Activated T-cell treated with anti-CD3 and anti-CD28 coated beads, Interleukin-2, amount 50 U/mL, for 24 hours (primary cell): Measurements from ENCODE around the gene MRC2.

Source experiments
- DNase-seq: peaks from one replicate; pipeline ENCODE4 v3.0.0-alpha.2; 2020
- H3K27ac Mint-ChIP-seq: 2 replicates; pipeline ENCODE4 v1.8.0; 2020; ENCODE audit warnings: mild to moderate bottlenecking, mixed read lengths
- H3K27me3 Mint-ChIP-seq: 2 replicates; pipeline ENCODE4 v1.8.0; 2020; ENCODE audit warnings: mixed read lengths
- H3K36me3 Mint-ChIP-seq: 2 replicates; pipeline ENCODE4 v1.8.0; 2020; ENCODE audit warnings: low read depth, mixed read lengths
- H3K4me1 Mint-ChIP-seq: 2 replicates; pipeline ENCODE4 v1.8.0; 2020; ENCODE audit warnings: low read depth, mixed read lengths
- H3K4me3 Mint-ChIP-seq: 2 replicates; pipeline ENCODE4 v1.8.0; 2020; ENCODE audit warnings: mild to moderate bottlenecking, moderate library complexity, mixed read lengths
- H3K9me3 Mint-ChIP-seq: 2 replicates; pipeline ENCODE4 v1.8.0; 2020; ENCODE audit warnings: mixed read lengths

Gene MRC2

GRCh38 chr17:62641951-62642350, 14.5 kb downstream of the MRC2 start:
- no peaks in the 10 kb centered on the region for H3K36me3 Mint-ChIP-seq
- H3K4me3 Mint-ChIP-seq, result no peak overlapping the region
- H3K4me1 Mint-ChIP-seq, result peaks cover 8% of the 10 kb centered on the region
- no peak overlapping the region for H3K27ac Mint-ChIP-seq
- DNase-seq, result no peak
- H3K27me3 Mint-ChIP-seq, result peaks cover 33% of the 10 kb centered on the region
- no peaks in the 10 kb centered on the region for H3K9me3 Mint-ChIP-seq

DNA sequence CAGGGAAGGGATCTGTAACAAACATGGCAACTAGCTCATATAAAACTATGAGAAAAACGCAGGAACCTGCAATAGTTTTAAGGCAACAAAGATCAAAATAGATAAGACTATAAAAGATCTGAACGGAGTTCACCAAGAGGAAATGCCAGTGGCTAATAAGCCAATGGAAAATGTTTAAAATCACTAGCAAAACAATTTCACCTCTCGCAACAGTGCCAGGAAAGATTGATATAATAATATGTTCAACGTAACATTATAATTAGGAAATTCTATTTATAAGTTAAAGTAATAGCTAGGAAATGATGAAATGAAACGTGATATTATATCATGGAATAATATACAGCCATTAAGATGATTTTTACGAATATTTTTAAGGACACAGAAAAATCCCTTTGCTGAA, 16.0 kb downstream of the MRC2 start:
- peaks cover 39% of the 10 kb centered on the region for H3K27me3 Mint-ChIP-seq
- no peak overlapping the region for H3K27ac Mint-ChIP-seq
- H3K36me3 Mint-ChIP-seq, result no peaks in the 10 kb centered on the region
- no peak overlapping the region for H3K4me3 Mint-ChIP-seq
- H3K4me1 Mint-ChIP-seq, result peaks cover 8% of the 10 kb centered on the region
- no peak for DNase-seq
- H3K9me3 Mint-ChIP-seq, result no peaks in the 10 kb centered on the region

- H3K4me3 Mint-ChIP-seq, result no peak overlapping the region
- no peak for DNase-seq
- H3K36me3 Mint-ChIP-seq, result no peaks in the 10 kb centered on the region
- peaks cover 8% of the 10 kb centered on the region for H3K4me1 Mint-ChIP-seq
- H3K9me3 Mint-ChIP-seq, result no peaks in the 10 kb centered on the region
- H3K27ac Mint-ChIP-seq, result no peak overlapping the region
- peaks cover 50% of the 10 kb centered on the region for H3K27me3 Mint-ChIP-seq
These were observed 17.2 kb downstream of the MRC2 start for GRCh38 chr17:62644487-62645173.

- Mint-ChIP-seq H3K27me3 (peaks cover 57% of the 10 kb centered on the region), H3K9me3 (no peaks in the 10 kb centered on the region), H3K4me3 (no peak overlapping the region), H3K27ac (no peak overlapping the region), H3K4me1 (peaks cover 17% of the 10 kb centered on the region), H3K36me3 (no peaks in the 10 kb centered on the region)
- no peak for DNase-seq
These were observed 20.9 kb downstream of the MRC2 start for GRCh38 chr17:62648251-62648955.

DNA sequence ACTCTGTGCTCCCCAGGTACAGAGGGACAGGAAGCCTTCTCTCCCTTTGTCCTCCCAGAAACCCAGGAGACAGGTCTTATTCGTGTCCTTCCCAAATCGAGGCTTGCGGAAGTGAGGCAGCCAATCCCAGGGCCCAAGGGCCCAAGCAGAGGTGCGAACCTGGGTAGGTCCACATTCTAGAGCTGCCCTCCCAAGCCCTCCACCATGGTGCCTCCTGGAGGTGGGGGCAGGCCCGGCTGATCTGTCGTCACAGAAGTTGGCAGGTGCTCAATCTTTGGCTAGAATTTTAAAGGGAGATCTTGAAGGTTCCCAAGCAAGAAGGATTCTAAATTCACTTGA, 21.5 kb downstream of the MRC2 start:
- H3K9me3 Mint-ChIP-seq, result no peaks in the 10 kb centered on the region
- peaks cover 21% of the 10 kb centered on the region for H3K4me1 Mint-ChIP-seq
- no peak for DNase-seq
- peaks cover 57% of the 10 kb centered on the region for H3K27me3 Mint-ChIP-seq
- H3K36me3 Mint-ChIP-seq, result no peaks in the 10 kb centered on the region
- H3K4me3 Mint-ChIP-seq, result no peak overlapping the region
- no peak overlapping the region for H3K27ac Mint-ChIP-seq

DNA sequence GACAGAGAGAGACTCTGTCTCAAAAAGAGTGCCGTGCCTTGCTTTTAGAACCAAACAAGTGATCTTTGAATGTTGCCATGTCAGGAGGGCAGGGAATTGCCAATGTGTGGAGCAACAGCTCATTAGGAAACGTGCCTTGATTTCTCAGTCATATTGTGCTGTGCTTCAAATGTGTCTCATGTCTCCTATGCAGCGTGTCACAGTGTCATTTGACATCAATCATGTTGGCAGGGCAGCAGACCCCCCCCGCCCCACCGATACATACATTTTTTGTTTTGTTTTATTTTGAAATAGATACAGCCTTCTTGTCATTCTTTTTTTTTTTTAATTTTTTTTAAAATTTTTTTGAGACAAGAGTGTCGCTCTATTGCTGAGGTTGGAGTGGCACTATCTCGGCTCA, 22.1 kb downstream of the MRC2 start:
- H3K27me3 Mint-ChIP-seq, result peaks cover 59% of the 10 kb centered on the region
- peaks cover 26% of the 10 kb centered on the region for H3K4me1 Mint-ChIP-seq
- H3K36me3 Mint-ChIP-seq, result no peaks in the 10 kb centered on the region
- no peaks in the 10 kb centered on the region for H3K9me3 Mint-ChIP-seq
- DNase-seq, result no peak
- H3K27ac Mint-ChIP-seq, result no peak overlapping the region
- no peak overlapping the region for H3K4me3 Mint-ChIP-seq

DNA sequence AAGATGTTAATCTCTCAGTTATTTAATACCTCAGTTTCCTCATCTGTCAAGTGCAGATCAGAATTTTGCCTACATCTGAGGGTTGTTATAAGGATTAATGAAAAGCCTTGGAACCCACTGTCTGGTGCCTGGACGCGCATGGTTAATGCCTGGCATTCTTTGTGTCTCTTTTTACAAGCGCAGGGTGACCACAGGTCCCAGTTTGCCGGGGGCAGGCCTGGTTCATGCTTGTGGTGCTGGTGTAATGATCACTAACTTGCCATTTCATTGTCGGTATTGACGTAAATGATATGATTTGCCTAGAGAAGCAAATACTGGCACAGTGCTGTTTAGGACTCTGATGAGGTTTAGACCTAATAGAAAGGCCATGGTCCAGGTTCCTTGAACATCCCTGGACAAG, 23.1 kb downstream of the MRC2 start:
- no peak for DNase-seq
- Mint-ChIP-seq H3K9me3 (no peaks in the 10 kb centered on the region), H3K27ac (no peak overlapping the region), H3K36me3 (no peaks in the 10 kb centered on the region), H3K27me3 (peaks cover 60% of the 10 kb centered on the region), H3K4me1 (peaks cover 26% of the 10 kb centered on the region), H3K4me3 (no peak overlapping the region)

DNA sequence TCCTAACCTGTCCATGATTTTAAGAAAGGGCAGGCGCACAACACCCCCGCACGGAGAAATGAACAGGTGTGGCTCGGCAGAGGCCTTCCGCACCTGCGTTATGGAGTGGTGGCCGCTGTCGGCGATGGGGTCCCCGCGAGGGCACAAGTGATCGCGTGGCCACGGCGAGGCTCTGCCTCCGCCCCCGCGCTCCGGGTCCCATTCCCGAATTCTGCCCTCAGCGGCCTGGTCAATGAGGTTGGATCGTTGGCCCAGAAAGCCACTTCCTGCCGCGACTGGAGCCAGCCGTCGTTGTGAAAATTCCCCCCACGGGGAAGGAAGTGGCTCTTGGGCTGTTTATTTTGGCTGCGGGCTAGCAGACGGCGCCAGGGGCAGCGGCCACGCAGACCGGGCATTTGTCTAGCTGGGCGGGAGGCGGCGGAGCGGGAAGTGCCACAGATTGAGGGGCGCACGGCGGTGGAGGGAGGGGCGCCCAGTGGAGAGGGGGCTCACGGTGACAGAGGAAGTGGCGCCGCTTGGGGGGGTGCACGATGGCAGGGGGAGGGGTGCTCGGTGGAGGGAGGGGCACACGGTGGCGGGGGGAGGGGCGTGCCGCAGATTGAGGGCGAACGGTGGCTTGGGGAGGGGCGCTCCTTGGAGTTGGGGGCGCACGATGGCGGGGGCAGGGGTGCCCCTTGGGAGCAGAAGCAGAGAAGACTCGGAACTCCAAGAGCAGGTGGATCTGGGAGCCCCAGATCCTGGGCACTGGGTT, 25.0 kb downstream of the MRC2 start:
- Mint-ChIP-seq H3K36me3 (no peaks in the 10 kb centered on the region), H3K27ac (peak overlapping the region; percentile 84), H3K27me3 (peaks cover 68% of the 10 kb centered on the region), H3K9me3 (no peaks in the 10 kb centered on the region), H3K4me1 (peaks cover 26% of the 10 kb centered on the region), H3K4me3 (peak overlapping the region; percentile 76)
- DNase-seq, result peak; percentile 60

DNA sequence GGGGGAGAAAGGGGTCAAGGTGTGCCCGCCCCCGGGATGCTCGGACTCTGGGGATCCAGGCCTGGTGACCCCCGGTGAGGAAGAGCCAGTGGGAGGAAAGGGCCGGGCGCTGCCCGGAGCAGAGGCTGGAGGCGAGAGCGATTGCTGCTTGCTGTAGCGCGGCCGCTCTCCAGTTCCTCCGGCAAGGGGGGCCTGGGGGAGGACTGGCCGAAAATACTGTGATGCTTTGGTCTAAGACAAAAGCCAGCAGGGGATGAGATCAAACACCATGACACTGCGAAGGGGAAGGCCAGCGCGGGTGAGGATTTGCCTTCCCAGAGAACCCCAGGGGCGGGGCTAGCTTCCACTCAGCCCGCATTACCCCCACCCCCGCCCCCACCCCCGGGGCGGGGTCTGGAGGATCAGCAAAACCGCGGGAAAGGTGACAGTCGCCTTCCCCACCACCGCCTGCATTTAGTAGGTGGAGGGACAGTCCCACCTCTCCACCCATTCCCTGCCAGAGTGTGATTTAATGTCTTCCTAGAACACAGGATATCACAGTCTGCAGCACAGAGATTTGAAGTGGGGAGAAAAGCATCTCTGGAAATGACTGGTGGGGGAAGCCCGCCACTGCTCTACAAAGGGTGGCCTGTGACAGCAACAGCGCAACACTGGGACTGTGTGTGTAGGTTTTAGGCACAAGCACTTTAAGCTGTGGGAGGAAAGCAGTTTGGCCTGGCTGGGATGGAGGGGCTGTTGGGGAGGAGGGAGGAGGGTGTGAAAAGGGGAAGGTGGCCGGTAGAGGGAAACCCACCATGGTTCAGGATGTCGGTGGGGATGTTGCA, 25.7 kb downstream of the MRC2 start:
- H3K36me3 Mint-ChIP-seq, result no peaks in the 10 kb centered on the region
- H3K4me1 Mint-ChIP-seq, result peaks cover 26% of the 10 kb centered on the region
- H3K9me3 Mint-ChIP-seq, result no peaks in the 10 kb centered on the region
- H3K27ac Mint-ChIP-seq, result peak overlapping the region; percentile 80
- H3K4me3 Mint-ChIP-seq, result peak overlapping the region; percentile 76
- H3K27me3 Mint-ChIP-seq, result peaks cover 72% of the 10 kb centered on the region
- DNase-seq, result peak; percentile 94

- Mint-ChIP-seq H3K36me3 (no peaks in the 10 kb centered on the region), H3K27me3 (peaks cover 70% of the 10 kb centered on the region), H3K4me1 (peaks cover 26% of the 10 kb centered on the region), H3K27ac (peak overlapping the region; percentile 67), H3K9me3 (no peaks in the 10 kb centered on the region), H3K4me3 (peak overlapping the region; percentile 76)
- no peak for DNase-seq
These were observed 26.6 kb downstream of the MRC2 start for GRCh38 chr17:62653826-62654761.

DNA sequence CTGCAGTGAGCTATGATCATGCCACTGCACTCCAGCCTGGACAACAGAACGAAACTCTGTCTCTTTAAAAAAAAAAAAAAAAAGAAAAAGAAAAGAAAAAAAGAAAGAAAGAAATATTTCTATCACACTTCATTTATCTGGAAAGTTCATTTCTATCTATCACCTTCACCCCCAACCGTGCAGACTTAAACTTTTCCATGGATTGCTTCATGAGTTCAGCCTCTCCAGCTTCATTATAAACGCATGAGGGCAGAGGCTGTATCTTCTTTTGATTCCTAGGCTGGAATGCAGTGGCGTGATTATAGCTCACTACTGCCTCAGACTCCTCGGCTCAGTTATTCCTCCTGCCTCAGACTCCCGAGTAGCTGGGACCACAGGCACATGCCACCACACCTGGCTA, 28.2 kb downstream of the MRC2 start:
- no peak for DNase-seq
- Mint-ChIP-seq H3K4me1 (peaks cover 26% of the 10 kb centered on the region), H3K9me3 (peaks cover 7% of the 10 kb centered on the region), H3K36me3 (no peaks in the 10 kb centered on the region), H3K27ac (no peak overlapping the region), H3K4me3 (no peak overlapping the region), H3K27me3 (peaks cover 68% of the 10 kb centered on the region)

DNA sequence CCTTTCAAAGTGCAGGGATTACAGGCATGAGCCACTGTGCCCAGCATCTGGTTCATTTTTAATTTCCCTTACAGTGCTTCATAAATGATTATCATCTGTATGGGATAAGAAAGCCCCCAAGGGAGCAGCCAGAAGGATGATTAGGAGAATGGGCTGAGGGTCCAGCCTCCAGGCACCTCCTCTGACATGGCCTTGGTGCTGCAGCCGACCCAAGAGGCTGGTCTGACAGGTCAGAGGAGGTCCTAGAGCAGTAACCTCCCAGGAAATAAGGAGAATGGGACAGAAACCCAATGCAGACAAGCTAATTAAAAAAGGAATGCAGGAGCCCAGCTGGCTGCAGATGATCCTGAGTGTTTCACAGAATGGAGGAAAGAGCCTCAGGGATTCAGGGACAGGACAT, 29.0 kb downstream of the MRC2 start:
- H3K27me3 Mint-ChIP-seq, result peaks cover 63% of the 10 kb centered on the region

DNA sequence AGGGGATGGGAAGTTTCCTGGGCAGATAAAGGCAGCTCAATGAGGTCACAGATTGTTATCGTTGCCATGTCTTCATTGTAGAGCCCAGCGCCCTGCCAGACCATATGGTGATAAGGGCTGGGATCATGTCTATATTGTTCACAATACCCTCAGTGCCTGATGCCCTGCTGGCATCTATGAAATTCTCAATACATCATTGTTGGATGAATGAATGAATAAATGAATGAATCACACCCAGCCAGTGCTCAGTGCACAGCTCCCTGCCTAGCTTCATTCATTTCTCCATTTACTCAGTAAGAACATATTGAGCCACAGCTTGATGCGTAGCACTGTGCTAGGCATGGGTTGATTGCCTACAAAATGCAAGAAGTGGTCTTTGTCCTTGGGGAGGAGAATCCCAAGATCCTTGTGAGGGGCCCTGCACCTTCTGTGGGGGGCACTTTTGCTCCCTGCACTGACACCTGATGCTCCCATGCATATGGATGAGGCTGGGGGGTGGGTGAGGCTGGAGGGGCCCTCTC, 29.7 kb downstream of the MRC2 start:
- Mint-ChIP-seq H3K4me1 (peaks cover 20% of the 10 kb centered on the region), H3K27me3 (peaks cover 56% of the 10 kb centered on the region), H3K36me3 (no peaks in the 10 kb centered on the region), H3K27ac (no peak overlapping the region), H3K9me3 (peaks cover 13% of the 10 kb centered on the region), H3K4me3 (no peak overlapping the region)
- no peak for DNase-seq

More for the DNA sequence above, 29.0 kb downstream of the MRC2 start:
- no peaks in the 10 kb centered on the region for H3K36me3 Mint-ChIP-seq
- peaks cover 12% of the 10 kb centered on the region for H3K9me3 Mint-ChIP-seq
- no peak overlapping the region for H3K4me3 Mint-ChIP-seq
- no peak for DNase-seq
- peaks cover 26% of the 10 kb centered on the region for H3K4me1 Mint-ChIP-seq
- no peak overlapping the region for H3K27ac Mint-ChIP-seq
